ENCODE measurements around the gene SLC16A4.

SLC16A4 gene

DNA sequence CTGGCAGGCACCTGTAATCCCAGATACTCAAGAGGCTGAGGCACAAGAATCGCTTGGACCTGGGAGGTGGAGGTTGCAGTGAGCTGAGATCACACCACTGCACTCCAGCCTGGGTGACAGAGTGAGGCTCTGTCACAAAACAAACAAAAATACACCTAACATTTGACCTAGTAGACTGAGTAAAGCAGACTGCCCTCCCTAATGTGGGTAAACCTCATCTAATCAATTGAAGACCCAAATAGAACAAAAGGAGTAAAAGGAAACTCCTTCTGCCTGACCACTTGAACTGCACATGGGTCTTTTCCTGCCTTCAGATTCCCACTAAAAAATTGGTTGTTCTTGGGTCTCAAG, 70.7 kb downstream of the SLC16A4 start:
- no peaks in the 10 kb centered on the region for H3K27me3 ChIP-seq (ENCODE audit: control insufficient read depth in 2 of 2, insufficient read depth in 2 of 2, low read length in 2 of 2)
- H3K36me3 ChIP-seq (ENCODE audit: control insufficient read depth in 2 of 2, insufficient read depth in 2 of 2, low read length in 2 of 2): no peaks in the 10 kb centered on the region
- no peak overlapping the region for H3K9ac ChIP-seq (ENCODE audit: low read depth in 1 of 2, low read length in 2 of 2)
- H3K4me1 ChIP-seq (ENCODE audit: control insufficient read depth in 2 of 2, insufficient read depth in 2 of 2, low read length in 2 of 2): no peaks in the 10 kb centered on the region
- H3K9me3 ChIP-seq (ENCODE audit: control insufficient read depth in 2 of 2, low read length in 2 of 2): no peaks in the 10 kb centered on the region
- no peak overlapping the region for H3K4me3 ChIP-seq (ENCODE audit: low read length in 2 of 2)
- no peak overlapping the region for H3K27ac ChIP-seq (ENCODE audit: low read depth in 2 of 2, low read length in 2 of 2)

DNA sequence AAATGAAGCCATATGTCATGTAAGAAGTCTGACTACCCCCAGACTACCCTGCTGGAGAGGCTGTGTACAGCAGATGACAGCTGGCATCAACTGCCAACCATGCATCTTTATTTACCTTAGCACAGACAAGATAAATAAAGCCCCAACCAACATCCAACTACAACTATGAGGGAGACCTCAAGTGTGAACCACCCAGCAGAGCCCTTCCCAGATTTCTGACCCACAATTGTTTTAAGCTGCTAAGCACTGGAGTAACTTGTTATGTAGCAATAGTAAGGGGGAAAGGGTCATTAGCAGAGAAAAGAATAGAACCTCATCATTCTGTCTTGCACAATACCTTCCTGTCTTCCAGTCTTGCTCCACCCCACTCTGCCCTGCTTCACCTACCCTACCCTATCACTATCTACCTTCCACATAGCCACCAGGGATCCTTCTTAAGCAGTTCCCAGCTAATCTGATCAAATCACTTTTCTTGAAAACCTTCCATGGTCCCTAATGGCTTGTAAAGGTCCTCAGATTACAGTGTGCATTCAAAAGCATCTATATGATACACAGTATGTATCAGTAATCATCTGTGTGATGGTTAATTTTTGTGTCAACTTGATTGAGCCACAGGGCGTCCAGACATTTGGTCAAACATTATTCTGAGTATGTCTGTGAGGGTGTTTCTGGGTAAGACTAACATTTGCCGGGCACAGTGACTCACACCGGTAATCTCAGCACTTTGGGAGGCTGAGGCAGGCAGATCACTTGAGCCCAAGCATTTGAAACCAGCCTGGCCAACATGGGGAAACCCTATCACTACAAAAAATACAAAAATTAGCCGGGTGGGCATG, 71.3 kb downstream of the SLC16A4 start:
- no peaks in the 10 kb centered on the region for H3K4me1 ChIP-seq (ENCODE audit: control insufficient read depth in 2 of 2, insufficient read depth in 2 of 2, low read length in 2 of 2)
- no peak overlapping the region for H3K27ac ChIP-seq (ENCODE audit: low read depth in 2 of 2, low read length in 2 of 2)
- no peaks in the 10 kb centered on the region for H3K27me3 ChIP-seq (ENCODE audit: control insufficient read depth in 2 of 2, insufficient read depth in 2 of 2, low read length in 2 of 2)
- H3K36me3 ChIP-seq (ENCODE audit: control insufficient read depth in 2 of 2, insufficient read depth in 2 of 2, low read length in 2 of 2): no peaks in the 10 kb centered on the region
- no peak overlapping the region for H3K9ac ChIP-seq (ENCODE audit: low read depth in 1 of 2, low read length in 2 of 2)
- no peak overlapping the region for H3K4me3 ChIP-seq (ENCODE audit: low read length in 2 of 2)
- no peaks in the 10 kb centered on the region for H3K9me3 ChIP-seq (ENCODE audit: control insufficient read depth in 2 of 2, low read length in 2 of 2)

DNA sequence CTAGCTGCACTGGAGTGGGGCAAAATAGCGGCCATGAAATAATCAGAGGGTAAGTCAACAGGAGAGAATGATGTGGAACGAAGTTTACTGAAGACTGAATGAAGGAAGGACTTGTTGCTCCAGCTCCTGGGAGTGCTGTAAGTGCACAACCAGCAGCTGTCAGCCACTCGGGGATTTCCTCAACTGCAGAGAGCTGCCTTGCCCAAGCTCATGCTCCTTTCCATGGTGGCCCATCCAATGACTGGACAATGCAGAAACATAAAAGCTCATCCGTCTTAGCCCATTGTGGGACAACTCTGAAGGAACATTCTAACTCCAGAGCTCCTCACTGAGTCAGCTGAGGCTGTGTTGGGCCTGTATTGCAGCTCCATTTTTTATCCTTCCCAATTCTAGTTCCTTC, 72.8 kb downstream of the SLC16A4 start:
- no peak overlapping the region for H3K27ac ChIP-seq (ENCODE audit: low read depth in 2 of 2, low read length in 2 of 2)
- H3K4me1 ChIP-seq (ENCODE audit: control insufficient read depth in 2 of 2, insufficient read depth in 2 of 2, low read length in 2 of 2): no peaks in the 10 kb centered on the region
- H3K4me3 ChIP-seq (ENCODE audit: low read length in 2 of 2): no peak overlapping the region
- no peaks in the 10 kb centered on the region for H3K9me3 ChIP-seq (ENCODE audit: control insufficient read depth in 2 of 2, low read length in 2 of 2)
- no peaks in the 10 kb centered on the region for H3K36me3 ChIP-seq (ENCODE audit: control insufficient read depth in 2 of 2, insufficient read depth in 2 of 2, low read length in 2 of 2)
- no peaks in the 10 kb centered on the region for H3K27me3 ChIP-seq (ENCODE audit: control insufficient read depth in 2 of 2, insufficient read depth in 2 of 2, low read length in 2 of 2)
- H3K9ac ChIP-seq (ENCODE audit: low read depth in 1 of 2, low read length in 2 of 2): no peak overlapping the region

DNA sequence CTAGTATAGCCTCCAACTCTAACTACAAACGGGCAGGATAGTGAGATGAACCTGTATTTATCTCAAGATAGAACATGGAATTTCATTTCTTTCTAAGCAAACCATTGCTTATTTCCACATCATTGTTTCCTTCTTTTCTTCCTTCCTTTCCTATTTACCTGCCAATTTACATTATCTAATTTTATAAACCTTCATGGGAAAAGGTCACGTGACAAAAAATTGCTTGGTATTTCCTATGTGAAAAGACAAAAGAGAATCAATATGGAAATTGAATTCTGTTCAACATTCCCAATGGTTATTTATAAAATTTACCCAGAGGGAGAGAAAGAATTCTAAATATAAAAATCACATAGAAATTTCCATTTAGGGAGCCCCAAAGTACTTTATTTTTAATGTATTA, 74.1 kb downstream of the SLC16A4 start:
- H3K36me3 ChIP-seq (ENCODE audit: control insufficient read depth in 2 of 2, insufficient read depth in 2 of 2, low read length in 2 of 2): no peaks in the 10 kb centered on the region
- H3K9ac ChIP-seq (ENCODE audit: low read depth in 1 of 2, low read length in 2 of 2): no peak overlapping the region
- H3K9me3 ChIP-seq (ENCODE audit: control insufficient read depth in 2 of 2, low read length in 2 of 2): no peaks in the 10 kb centered on the region
- no peak overlapping the region for H3K4me3 ChIP-seq (ENCODE audit: low read length in 2 of 2)
- peaks cover 4 to 6% of the 10 kb centered on the region in 2 donors for H3K4me1 ChIP-seq (ENCODE audit: control insufficient read depth in 2 of 2, insufficient read depth in 2 of 2, low read length in 2 of 2)
- H3K27ac ChIP-seq (ENCODE audit: low read depth in 2 of 2, low read length in 2 of 2): no peak overlapping the region
- no peaks in the 10 kb centered on the region for H3K27me3 ChIP-seq (ENCODE audit: control insufficient read depth in 2 of 2, insufficient read depth in 2 of 2, low read length in 2 of 2)

Data from mucosa of rectum (tissue), 2 donors.